HepG2 (cell line): Measurements from ENCODE around the gene NEURL1B. TPM values are rescaled to one million over a fixed set of nuclear protein-coding genes. Genes with fewer than 3 reads are reported as not detected.

ENCODE experiments used
- BRF2 ChIP-seq: sonication (generic); formaldehyde crosslinking; IDR thresholded peaks from 2 replicates; pipeline ENCODE4 v1.8.1; 2022; ENCODE audit warnings: mild to moderate bottlenecking, missing genetic modification reagents
- CBX1 ChIP-seq: IDR thresholded peaks from one replicate; pipeline ENCODE4 v1.6.1; 2016; ENCODE audit warnings: antibody characterized with exemption, low read depth
- ESRRA ChIP-seq: sonication (generic); formaldehyde crosslinking; IDR thresholded peaks from 2 replicates; pipeline ENCODE4 v1.5.1; 2020; ENCODE audit warnings: mild to moderate bottlenecking, low read depth, missing genetic modification reagents
- FOXK2 ChIP-seq: fragments of 450-650 bp; IDR thresholded peaks from 2 replicates; pipeline ENCODE4 v1.6.1; 2016
- HES4 ChIP-seq: sonication (generic); formaldehyde crosslinking; IDR thresholded peaks from 2 replicates; pipeline ENCODE4 v1.9.0; 2021; ENCODE audit warnings: mild to moderate bottlenecking, missing genetic modification reagents, borderline replicate concordance
- KDM3A ChIP-seq: IDR thresholded peaks from 2 replicates; pipeline ENCODE4 v1.6.1; 2018; ENCODE audit warnings: low read depth, missing compliant biosample characterization
- NCOR1 ChIP-seq: fragments of 200-600 bp; sonication (generic); IDR thresholded peaks from 2 replicates; pipeline ENCODE4 v1.7.0; 2017; ENCODE audit warnings: antibody characterized with exemption, low read length, borderline replicate concordance
- NFE2L2 ChIP-seq: fragments of 150-350 bp; IDR thresholded peaks from 2 replicates; pipeline ENCODE4 v1.6.1; 2014; ENCODE audit warnings: low read length
- NFIC ChIP-seq: IDR thresholded peaks from 2 replicates; pipeline ENCODE4 v1.6.1; 2012; ENCODE audit warnings: mild to moderate bottlenecking, low read length, inconsistent platforms
- PITX1 ChIP-seq: sonication (generic); formaldehyde crosslinking; IDR thresholded peaks from 2 replicates; pipeline ENCODE4 v1.5.1; 2020; ENCODE audit warnings: mild to moderate bottlenecking, missing genetic modification reagents
- POLR2A ChIP-seq, 2 experiments: IDR thresholded peaks; 2 replicates each; pipeline ENCODE4 v1.6.1; 2011; ENCODE audit warnings: low read depth in 2 of 2, low read length in 2 of 2, mild to moderate bottlenecking in 1 of 2, moderate library complexity in 1 of 2; ENCODE audit not compliant: insufficient read depth in 1 of 2
- SAFB2 ChIP-seq: sonication (generic); formaldehyde crosslinking; IDR thresholded peaks from 2 replicates; pipeline ENCODE4 v1.5.1; 2020; ENCODE audit warnings: missing genetic modification reagents, low read depth, mild to moderate bottlenecking, borderline replicate concordance
- SKI ChIP-seq: fragments of 450-650 bp; IDR thresholded peaks from one replicate; pipeline ENCODE4 v1.6.1; 2018; ENCODE audit warnings: mild to moderate bottlenecking; ENCODE audit not compliant: partially characterized antibody
- SMC3 ChIP-seq: IDR thresholded peaks from 2 replicates; pipeline ENCODE4 v1.6.1; 2011; ENCODE audit warnings: low read length, improper control_type of control experiment
- STAT5B ChIP-seq: sonication (generic); formaldehyde crosslinking; IDR thresholded peaks from 2 replicates; pipeline ENCODE4 v1.4.0; 2020; ENCODE audit warnings: missing genetic modification reagents
- TEF ChIP-seq: sonication (generic); formaldehyde crosslinking; IDR thresholded peaks from 2 replicates; pipeline ENCODE4 v1.5.0; 2020; ENCODE audit warnings: missing genetic modification reagents
- TSC22D2 ChIP-seq: sonication (generic); formaldehyde crosslinking; IDR thresholded peaks from 2 replicates; pipeline ENCODE4 v1.5.1; 2020; ENCODE audit warnings: missing genetic modification reagents, mild to moderate bottlenecking, borderline replicate concordance
- YY1 ChIP-seq: IDR thresholded peaks from 2 replicates; pipeline ENCODE4 v1.6.1; 2011; ENCODE audit warnings: low read length, low read depth, moderate library complexity, mild to moderate bottlenecking; ENCODE audit not compliant: insufficient read depth, insufficient replicate concordance
- ZBTB3 ChIP-seq: sonication (generic); formaldehyde crosslinking; IDR thresholded peaks from 2 replicates; pipeline ENCODE4 v1.4.0; 2020; ENCODE audit warnings: low read depth, mild to moderate bottlenecking, moderate library complexity, missing genetic modification reagents, borderline replicate concordance
- ZNF143 ChIP-seq: sonication (generic); formaldehyde crosslinking; IDR thresholded peaks from 2 replicates; pipeline ENCODE4 v1.4.0; 2020; ENCODE audit warnings: missing genetic modification reagents
- ZNF207 ChIP-seq: fragments of 450-650 bp; IDR thresholded peaks from 2 replicates; pipeline ENCODE4 v1.6.1; 2016; ENCODE audit warnings: antibody characterized with exemption, borderline replicate concordance
- ZNF280D ChIP-seq: sonication (generic); formaldehyde crosslinking; IDR thresholded peaks from 2 replicates; pipeline ENCODE4 v1.5.1; 2020; ENCODE audit warnings: mild to moderate bottlenecking, missing genetic modification reagents
- ZNF547 ChIP-seq: sonication (generic); formaldehyde crosslinking; IDR thresholded peaks from 2 replicates; pipeline ENCODE4 v1.5.1; 2020; ENCODE audit warnings: mild to moderate bottlenecking, missing genetic modification reagents
- ZNF570 ChIP-seq: sonication (generic); formaldehyde crosslinking; IDR thresholded peaks from 2 replicates; pipeline ENCODE4 v1.4.0; 2020; ENCODE audit warnings: mild to moderate bottlenecking, missing genetic modification reagents, borderline replicate concordance
- ZNF577 ChIP-seq: sonication (generic); formaldehyde crosslinking; IDR thresholded peaks from 2 replicates; pipeline ENCODE4 v1.4.0; 2020; ENCODE audit warnings: mild to moderate bottlenecking, low read depth, missing genetic modification reagents, borderline replicate concordance
- ZNF670 ChIP-seq: sonication (generic); formaldehyde crosslinking; IDR thresholded peaks from 2 replicates; pipeline ENCODE4 v1.8.0; 2022; ENCODE audit warnings: mild to moderate bottlenecking, missing genetic modification reagents, borderline replicate concordance
- ZNF7 ChIP-seq: IDR thresholded peaks from 2 replicates; pipeline ENCODE4 v1.6.1; 2016; ENCODE audit warnings: missing biosample characterization, missing genetic modification reagents
- ZNF776 ChIP-seq: sonication (generic); formaldehyde crosslinking; IDR thresholded peaks from 2 replicates; pipeline ENCODE4 v1.4.0; 2020; ENCODE audit warnings: mild to moderate bottlenecking, missing genetic modification reagents
- polyA plus RNA-seq, 8 experiments: library from polyadenylated mRNA; depleted of rRNA in 3 of 8; stranded (reverse) in 7 of 8; unstranded in 1 of 8; fragments of >200 nt; fragmentation: Illumina TruSeq in 4 of 8; extraction: Trizol in 4 of 8; gene quantifications; 2 replicates each; pipeline versions ENCODE4 v1.2.1 to v1.2.3, GENCODE V29; 2011 to 2016; ENCODE audit warnings: low read depth in 4 of 8, missing spikeins in 1 of 8, mixed read lengths in 1 of 8; ENCODE audit not compliant: insufficient read depth in 1 of 8
- total RNA-seq, 5 experiments: library from RNA; depleted of rRNA; stranded (reverse); fragments of >200 nt; fragmentation: Illumina TruSeq; extraction: Trizol; gene quantifications; 2 replicates each; pipeline ENCODE4 v1.2.3, GENCODE V29; 2016; ENCODE audit warnings: low read depth in 1 of 5

The NEURL1B gene
- total and polyA plus RNA-seq, 2 of the 13 experiments (the other 11 are each of a cell fraction or from before 2014, with no cell fraction given): 0.09 to 0.13 TPM

GRCh38 chr5:172730981-172731679, 90.1 kb downstream of the NEURL1B start (continued):
- TF ChIP-seq ZBTB3 (CRISPR knock-in tag): no peak
- no peak for TF ChIP-seq NFE2L2
- TF ChIP-seq ZNF7 (CRISPR knock-in tag): no peak; the same call in 1 of the 2 replicates
- TF ChIP-seq TEF: no peak
- TF ChIP-seq ZNF570 (CRISPR knock-in tag): no peak
- TF ChIP-seq BRF2 (CRISPR knock-in tag): no peak
- no peak for TF ChIP-seq SAFB2 (CRISPR knock-in tag)
- TF ChIP-seq TSC22D2 (CRISPR knock-in tag): 0 out of 2 replicates have a peak, but pooled peaks have one; percentile 48
- no peak for TF ChIP-seq STAT5B (CRISPR knock-in tag)
- TF ChIP-seq NCOR1: no peak
- peak; percentile 91 for TF ChIP-seq HES4
- TF ChIP-seq FOXK2: peak; percentile 75
- peak; percentile 39; the same call in 1 of the 2 replicates for TF ChIP-seq PITX1 (CRISPR knock-in tag)
- no peak for TF ChIP-seq ZNF207
- peak; percentile 77 for TF ChIP-seq ZNF547
- no peak for TF ChIP-seq ZNF577 (CRISPR knock-in tag)
- TF ChIP-seq ZNF776 (CRISPR knock-in tag): 0 out of 2 replicates have a peak, but pooled peaks have one; percentile 50
- no peak for TF ChIP-seq NFIC
- TF ChIP-seq SKI: peak; percentile 82
- TF ChIP-seq ZNF670 (CRISPR knock-in tag): peak; percentile 64; the same call in 1 of the 2 replicates
- no peak for TF ChIP-seq ZNF280D (CRISPR knock-in tag)
- 0 out of 2 replicates have a peak, but pooled peaks have one; percentile 63 for TF ChIP-seq ESRRA (CRISPR knock-in tag)
- no peak for TF ChIP-seq POLR2A (IDR thresholded peaks at IDR 0.05; ENCODE audit: insufficient read depth in 1 of 2, low read depth in 2 of 2, low read length in 2 of 2)
- TF ChIP-seq SMC3: no peak
- 0 out of 2 replicates have a peak, but pooled peaks have one; percentile 35 for TF ChIP-seq ZNF143 (CRISPR knock-in tag)
- no peak for TF ChIP-seq YY1
- TF ChIP-seq CBX1: peak; percentile 59
- peak; percentile 68; the same call in 1 of the 2 replicates for TF ChIP-seq KDM3A (CRISPR knock-in tag)
